Endothelial cell of umbilical vein (primary cell): ENCODE measurements around the gene RALB. TPM values are rescaled to one million over a fixed set of nuclear protein-coding genes. Genes with fewer than 3 reads are reported as not detected.

Experiments used
- BruUV-seq: library from RNA; stranded (reverse); fragments of 400-500 nt; replicated peaks from 2 replicates; lab custom pipeline; 2021; lab: Mats Ljungman, UMichigan
- CTCF ChIA-PET: fragments of 300-600, 350-600 bp; sonication (Branson Sonifier 250); formaldehyde crosslinking; loops from one replicate; lab custom pipeline; 2021; ENCODE audit warnings: antibody characterized with exemption, inconsistent platforms; lab: Charles Lee
- POLR2A ChIA-PET: fragments of 300-600, 350-600 bp; sonication (Branson Sonifier 250); formaldehyde crosslinking; loops from one replicate; lab custom pipeline; 2021; ENCODE audit warnings: antibody characterized with exemption, inconsistent platforms; lab: Charles Lee
- DNase-seq: peaks from one replicate; pipeline ENCODE4 v3.0.0-alpha.2; 2011; ENCODE audit warnings: low read depth, low spot score
- FAIRE-seq: peaks from 2 replicates; lab custom pipeline; 2011; peaks lifted over from hg19 to GRCh38; lab: Jason Lieb, UNC
- H2AFZ ChIP-seq: 2 replicates; pipeline ENCODE4 v1.6.0; 2012; ENCODE audit warnings: low read depth, low read length, control low read depth, inconsistent platforms
- H3K27ac ChIP-seq: 2 replicates; pipeline ENCODE4 v1.5.1; 2011; ENCODE audit warnings: low read depth, mild to moderate bottlenecking, control low read depth, low read length, moderate library complexity; ENCODE audit not compliant: insufficient read depth
- H3K27me3 ChIP-seq, 2 experiments: 2 replicates each; pipeline versions ENCODE4 v1.6.0 to v1.6.1; 2011; ENCODE audit warnings: low read length in 2 of 2, mixed read lengths in 1 of 2; ENCODE audit not compliant: control insufficient read depth in 2 of 2, insufficient read depth in 2 of 2
- H3K36me3 ChIP-seq, 2 experiments: 2 replicates in 1 of 2; 3 replicates in 1 of 2; pipeline ENCODE4 v1.5.1; 2011; ENCODE audit warnings: low read length in 2 of 2, mild to moderate bottlenecking in 1 of 2, moderate library complexity in 1 of 2; ENCODE audit not compliant: control insufficient read depth in 2 of 2, insufficient read depth in 2 of 2; ENCODE audit errors: extremely low read depth in 1 of 2
- H3K4me1 ChIP-seq: 3 replicates; pipeline ENCODE4 v1.5.1; 2011; ENCODE audit warnings: mild to moderate bottlenecking, low read length; ENCODE audit not compliant: control insufficient read depth, insufficient read depth; ENCODE audit errors: extremely low read depth
- H3K4me2 ChIP-seq: 2 replicates; pipeline ENCODE4 v1.6.1; 2011; ENCODE audit warnings: low read length, control low read depth, mixed read lengths; ENCODE audit not compliant: insufficient read depth
- H3K4me3 ChIP-seq, 3 experiments: fragments of 200-600 bp in 1 of 3; sonication (generic), shearing (Covaris generic) in 1 of 3; replicated peaks in 1 of 3; 2 replicates each; pipeline ENCODE4 v1.5.1; 2011 to 2016; ENCODE audit warnings: control low read depth in 3 of 3, low read length in 3 of 3, mild to moderate bottlenecking in 2 of 3, inconsistent platforms in 1 of 3, low read depth in 1 of 3, moderate library complexity in 1 of 3; ENCODE audit not compliant: insufficient read depth in 1 of 3
- H3K79me2 ChIP-seq: 2 replicates; pipeline ENCODE4 v1.6.0; 2012; ENCODE audit warnings: low read length, inconsistent platforms; ENCODE audit not compliant: control insufficient read depth, insufficient read depth
- H3K9ac ChIP-seq: replicated peaks from 2 replicates; pipeline ENCODE3; 2011; ENCODE audit warnings: low read length, control low read depth; ENCODE audit not compliant: insufficient read depth; ENCODE audit errors: extremely low read depth
- H3K9me1 ChIP-seq: replicated peaks from 3 replicates; pipeline ENCODE4 v1.6.0; 2011; ENCODE audit warnings: mild to moderate bottlenecking, low read length; ENCODE audit not compliant: control insufficient read depth, insufficient read depth; ENCODE audit errors: extremely low read depth
- H3K9me3 ChIP-seq: replicated peaks from 2 replicates; pipeline ENCODE4 v1.5.1; 2012; ENCODE audit warnings: low read length, inconsistent platforms; ENCODE audit not compliant: control insufficient read depth, insufficient read depth
- H4K20me1 ChIP-seq: replicated peaks from 2 replicates; pipeline ENCODE3; 2011; ENCODE audit warnings: mild to moderate bottlenecking, low read length; ENCODE audit not compliant: control insufficient read depth, insufficient read depth; ENCODE audit errors: extremely low read depth
- GATA2 ChIP-seq: IDR thresholded peaks from 2 replicates; pipeline ENCODE4 v1.7.0; 2011; ENCODE audit warnings: low read depth, mild to moderate bottlenecking, moderate library complexity, mixed read lengths, low read length; ENCODE audit not compliant: insufficient read length, insufficient read depth
- JUN ChIP-seq: IDR thresholded peaks from 2 replicates; pipeline ENCODE4 v1.6.1; 2011; ENCODE audit warnings: borderline replicate concordance, low read depth; ENCODE audit not compliant: insufficient read length, insufficient read depth
- MYC ChIP-seq: IDR thresholded peaks from one replicate; pipeline ENCODE4 v1.6.1; 2011; ENCODE audit warnings: mild to moderate bottlenecking, low read depth, low read length
- POLR2A ChIP-seq: IDR thresholded peaks from 2 replicates; pipeline ENCODE4 v1.6.1; 2012; ENCODE audit warnings: low read depth, mild to moderate bottlenecking, control low read depth, low read length
- POLR2AphosphoS5 ChIP-seq: IDR thresholded peaks from 2 replicates; pipeline ENCODE4 v1.6.1; 2012; ENCODE audit warnings: low read depth, mild to moderate bottlenecking, control low read depth, low read length, moderate library complexity; ENCODE audit not compliant: insufficient read depth
- dilution Hi-C: fragments of 300-500 bp; cut with MboI; formaldehyde crosslinking; loops from one replicate; pipeline ENCODE4 v1.15.0; 2019; ENCODE audit warnings: low sequenced_read_pairs; ENCODE audit not compliant: extremely low pct_ligation_motif_present
- intact Hi-C: fragments of 100-400 bp; cut with micrococcal nuclease; formaldehyde crosslinking; loops from one replicate; pipeline ENCODE4 v1.10.0; 2022
- polyA plus RNA-seq, 4 experiments: library from polyadenylated mRNA; depleted of rRNA in 3 of 4; stranded (reverse) in 3 of 4; unstranded in 1 of 4; fragments of >200 nt; gene quantifications; 2 replicates each; pipeline versions ENCODE4 v1.2.1 to v1.2.3, GENCODE V29; 2011 to 2012; ENCODE audit warnings: missing spikeins in 1 of 4
- total RNA-seq: library from RNA; stranded (reverse); gene quantifications from 2 replicates; pipeline ENCODE4 v1.2.3, GENCODE V29; 2021
- TF ChIP-seq, protein P1 (sequence below): IDR thresholded peaks from 2 replicates; pipeline ENCODE4 v1.6.1; 2011; ENCODE audit not compliant: insufficient read depth, insufficient read length
- TF ChIP-seq, protein P2 (sequence below), 2 donors: IDR thresholded peaks; 1 replicate in 1 of 2; 2 replicates in 1 of 2; pipeline ENCODE4 v1.5.1; 2011; ENCODE audit warnings: low read length in 2 of 2, mild to moderate bottlenecking in 2 of 2, moderate library complexity in 2 of 2, control low read depth in 1 of 2, inconsistent platforms in 1 of 2, low read depth in 1 of 2; ENCODE audit not compliant: insufficient read depth in 1 of 2; ENCODE audit errors: extremely low read depth in 1 of 2

Gene RALB
- total and polyA plus RNA-seq, 2 donors (not counting 3 experiments of a cell fraction or from before 2014, with no cell fraction given), result 105 to 115 TPM

DNA sequence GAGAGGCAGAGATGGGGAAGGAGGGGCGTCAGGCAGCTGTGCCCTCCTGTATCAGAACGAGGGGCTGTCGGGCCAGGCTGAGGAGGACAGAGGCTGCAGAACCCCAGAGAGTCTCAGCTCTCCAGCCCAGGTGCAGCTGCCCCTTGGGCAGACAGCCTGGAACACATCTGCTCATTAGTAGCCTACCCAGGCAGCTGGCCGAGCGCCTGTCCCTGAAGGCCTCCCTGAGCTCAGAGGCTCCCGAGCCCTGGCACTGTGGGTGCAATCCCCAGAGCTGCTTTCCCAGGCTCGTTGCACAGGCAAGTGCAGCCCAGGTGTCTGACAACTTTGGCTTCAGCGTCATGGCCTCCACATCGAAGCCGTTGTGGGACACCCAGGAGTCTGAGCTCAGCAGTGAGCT is 16.3 kb upstream of the RALB start:
- no peaks in the 10 kb centered on the region for H3K36me3 ChIP-seq
- H3K4me1 ChIP-seq, result peaks cover 29% of the 10 kb centered on the region
- H2AFZ ChIP-seq, result no peak overlapping the region
- no peak for TF ChIP-seq POLR2A
- DNase-seq, result no peak
- dilution Hi-C loops (no loop called here), intact Hi-C loops (no loop called here)
- no peak overlapping the region for H3K4me3 ChIP-seq
- no TSS peak for BruUV-seq
- H3K4me2 ChIP-seq, result no peak overlapping the region
- ChIA-PET POLR2A (interaction anchor here (1.6 kb wide), 1 partner anchor 13 kb away, joined by 5 read pairs; the partner anchor contains the start of gene TMEM185B), CTCF (interaction anchor here (0.8 to 1.7 kb wide), 6 partner anchors 11 to 533 kb away, joined by 3 to 4 read pairs (median 3); partner anchors contain the start of genes RALB and TMEM185B)
- no peaks in the 10 kb centered on the region for H3K79me2 ChIP-seq
- no peaks in the 10 kb centered on the region for H3K9me3 ChIP-seq
- H3K9me1 ChIP-seq, result no peaks in the 10 kb centered on the region
- no peak overlapping the region for H3K27ac ChIP-seq
- no peaks in the 10 kb centered on the region for H3K27me3 ChIP-seq
- H3K9ac ChIP-seq, result no peak overlapping the region
- no peaks in the 10 kb centered on the region for H4K20me1 ChIP-seq
- no peak for FAIRE-seq

DNA sequence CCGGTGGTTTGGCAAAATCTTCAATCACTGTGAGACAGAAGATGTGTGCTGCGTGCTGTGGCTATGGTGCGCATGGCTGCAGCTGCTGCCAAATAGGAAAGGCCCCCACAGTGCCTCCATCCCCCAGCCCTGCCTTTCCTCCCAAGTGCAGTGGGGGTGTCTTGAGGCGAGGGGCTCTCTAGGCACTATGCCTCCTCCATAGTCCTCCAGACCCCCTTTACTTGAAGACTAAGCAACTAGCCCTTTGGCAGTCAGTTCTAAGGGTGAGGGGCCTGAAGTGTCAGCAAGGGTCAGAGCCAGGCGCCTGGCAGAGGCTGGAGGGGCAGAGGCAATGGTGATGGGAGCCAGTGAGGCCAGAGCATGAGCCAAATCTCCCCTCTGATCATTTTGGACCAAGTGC is 15.9 kb upstream of the RALB start:
- Histone ChIP-seq H3K4me1 (peaks cover 29% of the 10 kb centered on the region), H3K4me3 (no peak overlapping the region), H3K9ac (no peak overlapping the region), H4K20me1 (no peaks in the 10 kb centered on the region), H3K27ac (no peak overlapping the region), H3K4me2 (no peak overlapping the region), H3K27me3 (no peaks in the 10 kb centered on the region), H3K79me2 (no peaks in the 10 kb centered on the region), H2AFZ (no peak overlapping the region), H3K36me3 (no peaks in the 10 kb centered on the region), H3K9me1 (no peaks in the 10 kb centered on the region), H3K9me3 (no peaks in the 10 kb centered on the region)
- intact Hi-C loops (no loop called here), dilution Hi-C loops (no loop called here)
- FAIRE-seq (no peak), DNase-seq (no peak)
- BruUV-seq, result no TSS peak
- ChIA-PET POLR2A (interaction anchor here (1.6 kb wide), 1 partner anchor 14 kb away, joined by 5 read pairs; the partner anchor contains the start of gene TMEM185B), CTCF (interaction anchor here (1.1 to 1.7 kb wide), 4 partner anchors 11 to 75 kb away, joined by 3 to 4 read pairs (median 3); partner anchors contain the start of gene TMEM185B)
- TF ChIP-seq POLR2AphosphoS5 (no peak), POLR2A (no peak), JUN (no peak), MYC (no peak), GATA2 (no peak)
- TF ChIP-seq, protein P1, sequence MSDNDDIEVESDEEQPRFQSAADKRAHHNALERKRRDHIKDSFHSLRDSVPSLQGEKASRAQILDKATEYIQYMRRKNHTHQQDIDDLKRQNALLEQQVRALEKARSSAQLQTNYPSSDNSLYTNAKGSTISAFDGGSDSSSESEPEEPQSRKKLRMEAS, result no peak
- TF ChIP-seq, protein P2, sequence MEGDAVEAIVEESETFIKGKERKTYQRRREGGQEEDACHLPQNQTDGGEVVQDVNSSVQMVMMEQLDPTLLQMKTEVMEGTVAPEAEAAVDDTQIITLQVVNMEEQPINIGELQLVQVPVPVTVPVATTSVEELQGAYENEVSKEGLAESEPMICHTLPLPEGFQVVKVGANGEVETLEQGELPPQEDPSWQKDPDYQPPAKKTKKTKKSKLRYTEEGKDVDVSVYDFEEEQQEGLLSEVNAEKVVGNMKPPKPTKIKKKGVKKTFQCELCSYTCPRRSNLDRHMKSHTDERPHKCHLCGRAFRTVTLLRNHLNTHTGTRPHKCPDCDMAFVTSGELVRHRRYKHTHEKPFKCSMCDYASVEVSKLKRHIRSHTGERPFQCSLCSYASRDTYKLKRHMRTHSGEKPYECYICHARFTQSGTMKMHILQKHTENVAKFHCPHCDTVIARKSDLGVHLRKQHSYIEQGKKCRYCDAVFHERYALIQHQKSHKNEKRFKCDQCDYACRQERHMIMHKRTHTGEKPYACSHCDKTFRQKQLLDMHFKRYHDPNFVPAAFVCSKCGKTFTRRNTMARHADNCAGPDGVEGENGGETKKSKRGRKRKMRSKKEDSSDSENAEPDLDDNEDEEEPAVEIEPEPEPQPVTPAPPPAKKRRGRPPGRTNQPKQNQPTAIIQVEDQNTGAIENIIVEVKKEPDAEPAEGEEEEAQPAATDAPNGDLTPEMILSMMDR (IDR thresholded peaks at IDR 0.05; ENCODE audit: extremely low read depth in 1 of 2, insufficient read depth in 1 of 2, low read depth in 1 of 2, low read length in 2 of 2), result no peak
